HCT116 (cell line): Measurements from ENCODE around the gene CCDC91. TPM values are rescaled to one million over a fixed set of nuclear protein-coding genes. Genes with fewer than 3 reads are reported as not detected.
A peak's percentile ranks its signal among the peaks of the same experiment; 100 is the strongest.

Experiments used
- ATAC-seq: fragments of 200-7000 bp; cut with Tn5 transposase; 2 replicates; pipeline ENCODE4 v1.9.1; 2020; ENCODE audit warnings: mild to moderate bottlenecking, moderate library complexity
- BruUV-seq: library from RNA; stranded (reverse); fragments of 400-500 nt; replicated peaks from 2 replicates; lab custom pipeline; 2021; lab: Mats Ljungman, UMichigan
- CTCF ChIA-PET: fragments of 300-600 bp; sonication (Branson Sonifier 250); formaldehyde crosslinking; loops from one replicate; lab custom pipeline; 2021; ENCODE audit warnings: antibody characterized with exemption; lab: Charles Lee
- POLR2A ChIA-PET: fragments of 300-600, 350-600 bp; sonication (Branson Sonifier 250); formaldehyde crosslinking; loops from one replicate; lab custom pipeline; 2021; ENCODE audit warnings: antibody characterized with exemption; lab: Charles Lee
- RAD21 ChIA-PET, 2 experiments: fragments of 300-600 bp; sonication (Branson Sonifier 250); formaldehyde crosslinking; loops; one replicate each; lab custom pipeline; 2023; ENCODE audit warnings: low total read pairs in 2 of 2; ENCODE audit not compliant: uncharacterized antibody in 2 of 2, unreplicated experiment in 2 of 2, low non-redundant PET in 1 of 2; lab: Charles Lee
- DNase-seq: peaks from one replicate; pipeline ENCODE4 v3.0.0-alpha.2; 2010; ENCODE audit warnings: low read depth, low spot score
- H2AFZ ChIP-seq: fragments of 200-600 bp; shearing (Covaris generic), sonication (generic); 2 replicates; pipeline ENCODE4 v1.6.1; 2017; ENCODE audit warnings: low read depth, mixed run types, mixed read lengths, antibody characterized with exemption, low read length; ENCODE audit not compliant: poor library complexity, severe bottlenecking
- H3K27ac ChIP-seq: 2 replicates; pipeline ENCODE4 v1.5.1; 2012; ENCODE audit warnings: low read depth, low read length
- H3K27me3 ChIP-seq: fragments of 200-600 bp; sonication (generic); 2 replicates; pipeline ENCODE4 v1.6.1; 2016; ENCODE audit warnings: mixed run types, low read length, mixed read lengths; ENCODE audit not compliant: insufficient read depth
- H3K36me3 ChIP-seq, 2 experiments: fragments of 200-500 bp in 1 of 2; fragments of 200-600 bp in 1 of 2; sonication (Bioruptor generic) in 1 of 2; sonication (generic) in 1 of 2; 2 replicates each; pipeline versions ENCODE4 v1.5.1 to v1.6.1; 2014 to 2016; ENCODE audit warnings: low read length in 2 of 2, inconsistent platforms in 1 of 2, mixed read lengths in 1 of 2, mixed run types in 1 of 2; ENCODE audit not compliant: insufficient read depth in 2 of 2, control insufficient read depth in 1 of 2
- H3K4me1 ChIP-seq, 2 experiments: fragments of 200-600 bp in 1 of 2; sonication (generic) in 1 of 2; 2 replicates each; pipeline versions ENCODE4 v1.5.1 to v1.6.1; 2012 to 2017; ENCODE audit warnings: low read length in 2 of 2, inconsistent platforms in 1 of 2, mild to moderate bottlenecking in 1 of 2, mixed read lengths in 1 of 2, mixed run types in 1 of 2, moderate library complexity in 1 of 2; ENCODE audit not compliant: insufficient read depth in 2 of 2, control insufficient read depth in 1 of 2
- H3K4me2 ChIP-seq: fragments of 200-600 bp; sonication (generic); 2 replicates; pipeline ENCODE4 v1.6.1; 2017; ENCODE audit warnings: mixed run types, low read length, mixed read lengths
- H3K4me3 ChIP-seq, 2 experiments: fragments of 200-600 bp in 1 of 2; sonication (generic) in 1 of 2; replicated peaks in 1 of 2; 2 replicates each; pipeline ENCODE4 v1.5.1; 2011 to 2016; ENCODE audit warnings: low read length in 2 of 2, control low read depth in 1 of 2, low read depth in 1 of 2, mild to moderate bottlenecking in 1 of 2, mixed read lengths in 1 of 2, mixed run types in 1 of 2
- H3K79me2 ChIP-seq: fragments of 200-600 bp; sonication (generic); 2 replicates; pipeline ENCODE4 v1.6.1; 2017; ENCODE audit warnings: mild to moderate bottlenecking, mixed run types, low read length, moderate library complexity, mixed read lengths; ENCODE audit not compliant: insufficient read depth
- H3K9ac ChIP-seq: fragments of 200-600 bp; sonication (generic); 2 replicates; pipeline ENCODE4 v1.6.1; 2016; ENCODE audit warnings: low read length, mixed read lengths
- H3K9me2 ChIP-seq: fragments of 200-600 bp; sonication (generic), shearing (Covaris generic); 2 replicates; pipeline ENCODE4 v1.6.1; 2017; ENCODE audit warnings: mixed run types, mild to moderate bottlenecking, moderate library complexity; ENCODE audit not compliant: insufficient read depth
- H3K9me3 ChIP-seq, 2 experiments: fragments of 200-500 bp in 1 of 2; fragments of 200-600 bp in 1 of 2; sonication (Bioruptor generic) in 1 of 2; sonication (generic) in 1 of 2; 2 replicates each; pipeline ENCODE4 v1.6.1; 2014 to 2017; ENCODE audit warnings: low read length in 2 of 2, mixed read lengths in 2 of 2, inconsistent platforms in 1 of 2, low read depth in 1 of 2, mild to moderate bottlenecking in 1 of 2, mixed run types in 1 of 2, moderate library complexity in 1 of 2; ENCODE audit not compliant: control insufficient read depth in 1 of 2, insufficient read depth in 1 of 2
- H4K20me1 ChIP-seq: fragments of 200-600 bp; sonication (generic), shearing (Covaris generic); 2 replicates; pipeline ENCODE4 v1.6.1; 2017; ENCODE audit warnings: mixed run types, mild to moderate bottlenecking, moderate library complexity; ENCODE audit not compliant: insufficient read depth
- CEBPB ChIP-seq: IDR thresholded peaks from 2 replicates; pipeline ENCODE4 v1.6.1; 2012; ENCODE audit warnings: low read depth
- EGR1 ChIP-seq: IDR thresholded peaks from 2 replicates; pipeline ENCODE4 v1.6.1; 2012; ENCODE audit warnings: low read depth
- EZH2 ChIP-seq: fragments of 200-600 bp; sonication (generic); IDR thresholded peaks from 2 replicates; pipeline ENCODE4 v1.6.1; 2017; ENCODE audit warnings: antibody characterized with exemption, mixed run types
- EZH2phosphoT487 ChIP-seq: fragments of 200-600 bp; IDR thresholded peaks from 2 replicates; pipeline ENCODE4 v1.6.1; 2018; ENCODE audit warnings: antibody characterized with exemption, borderline replicate concordance
- FOSL1 ChIP-seq: IDR thresholded peaks from 2 replicates; pipeline ENCODE4 v1.6.1; 2012; ENCODE audit warnings: low read depth
- POLR2A ChIP-seq: IDR thresholded peaks from 2 replicates; pipeline ENCODE4 v1.7.0; 2011; ENCODE audit warnings: borderline replicate concordance; ENCODE audit not compliant: insufficient read depth, insufficient read length; ENCODE audit errors: extremely low read depth
- POLR2AphosphoS5 ChIP-seq: IDR thresholded peaks from 2 replicates; pipeline ENCODE4 v1.6.1; 2011; ENCODE audit warnings: mild to moderate bottlenecking, low read depth, low read length, moderate library complexity
- RAD21 ChIP-seq: IDR thresholded peaks from 2 replicates; pipeline ENCODE4 v1.6.1; 2012; ENCODE audit warnings: low read depth, mild to moderate bottlenecking
- SRF ChIP-seq: IDR thresholded peaks from 2 replicates; pipeline ENCODE4 v1.6.1; 2012; ENCODE audit warnings: low read depth
- ZNF274 ChIP-seq: fragments of 200-500 bp; sonication (Bioruptor generic); IDR thresholded peaks from 2 replicates; pipeline ENCODE4 v1.6.1; 2014; ENCODE audit warnings: mild to moderate bottlenecking, low read depth, low read length, inconsistent platforms
- intact Hi-C: fragments of 100-400 bp; cut with micrococcal nuclease; formaldehyde crosslinking; loops from 2 replicates; pipeline ENCODE4 v1.10.0; 2022
- total RNA-seq: library from RNA; stranded (reverse); gene quantifications from one replicate; pipeline ENCODE4 v1.2.1, GENCODE V29; 2021; ENCODE audit not compliant: unreplicated experiment
- TF ChIP-seq, protein P1 (sequence below): IDR thresholded peaks from 2 replicates; pipeline ENCODE4 v1.6.1; 2011; ENCODE audit warnings: mild to moderate bottlenecking, low read length, moderate library complexity; ENCODE audit not compliant: insufficient replicate concordance; ENCODE audit errors: extremely low read depth
- TF ChIP-seq, protein P2 (sequence below): IDR thresholded peaks from 2 replicates; pipeline ENCODE4 v1.6.1; 2012
- TF ChIP-seq, protein P3 (sequence below): IDR thresholded peaks from 2 replicates; pipeline ENCODE4 v1.6.1; 2012
- TF ChIP-seq, protein P4 (sequence below), 3 experiments: fragments of 200-600 bp in 1 of 3; sonication (generic) in 1 of 3; IDR thresholded peaks in 2 of 3; conservative IDR thresholded peaks in 1 of 3; 2 replicates each; pipeline ENCODE4 v1.5.1; 2012 to 2017; ENCODE audit warnings: low read depth in 2 of 3, low read length in 2 of 3, antibody characterized with exemption in 1 of 3, borderline replicate concordance in 1 of 3, control low read depth in 1 of 3, mild to moderate bottlenecking in 1 of 3, mixed read lengths in 1 of 3, mixed run types in 1 of 3, moderate library complexity in 1 of 3; ENCODE audit not compliant: insufficient read depth in 1 of 3

Gene CCDC91
- total RNA-seq, 1 experiment from 2014 or later, result 18.1 TPM

DNA sequence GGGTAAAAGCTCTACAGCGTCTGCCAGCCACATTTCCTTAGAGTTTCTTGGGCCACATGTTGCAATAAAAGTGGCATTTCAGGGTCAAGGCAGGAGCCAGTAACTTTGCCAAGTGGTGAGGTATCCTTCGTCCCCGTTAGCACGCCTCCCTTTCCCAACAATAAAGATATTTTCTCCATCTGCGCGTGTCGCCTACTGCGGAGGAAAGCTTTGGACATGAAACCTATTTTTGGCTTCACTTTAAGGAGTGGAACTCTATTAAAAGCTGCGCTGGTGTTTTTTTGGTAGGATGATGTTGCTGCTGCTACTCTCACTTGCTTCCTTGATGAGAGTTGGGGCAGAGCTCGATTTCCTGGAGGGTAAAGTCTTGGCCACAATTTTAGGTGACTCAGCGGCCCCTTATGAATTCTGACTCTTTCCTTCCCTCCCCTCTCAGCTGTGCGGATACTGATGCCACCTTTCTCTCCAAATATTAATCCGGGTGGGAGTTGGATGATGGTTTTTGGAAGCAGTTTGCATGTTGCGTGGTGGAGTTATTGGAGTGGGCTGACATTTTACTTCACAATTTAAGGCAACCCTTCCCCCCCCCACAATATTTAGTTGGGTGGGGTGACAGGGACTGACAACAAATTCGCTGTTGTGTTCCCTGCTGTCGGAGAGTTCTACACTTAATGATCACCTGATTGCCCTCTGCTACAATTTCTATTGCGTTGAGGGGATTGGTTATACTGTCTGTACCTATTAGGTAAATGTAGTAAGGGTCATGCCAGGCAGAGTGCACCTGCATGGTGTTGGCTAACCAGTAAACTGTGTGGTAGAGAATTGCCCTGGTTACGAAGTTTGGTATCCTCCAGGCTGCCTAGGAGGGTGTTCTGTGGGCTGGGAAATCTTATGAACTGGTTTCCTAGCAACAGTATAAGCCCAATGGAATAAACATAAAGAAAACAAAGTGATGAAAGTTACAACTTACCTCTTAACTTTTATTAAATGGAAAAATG, 1.1 kb downstream of the CCDC91 start:
- POLR2A ChIA-PET, result no interaction called here
- TF ChIP-seq POLR2A, result peak; percentile 3
- no peak for TF ChIP-seq POLR2AphosphoS5
- Histone ChIP-seq H4K20me1 (no peaks in the 10 kb centered on the region), H3K9me3 (no peaks in the 10 kb centered on the region), H3K9ac (peak overlapping the region; percentile 78), H3K36me3 (no peaks in the 10 kb centered on the region), H3K4me1 (peaks cover 9 to 19% of the 10 kb centered on the region in 2 experiments), H3K79me2 (peaks cover 17% of the 10 kb centered on the region), H3K9me2 (no peaks in the 10 kb centered on the region), H3K27ac (peak overlapping the region; percentile 72), H3K4me2 (peak overlapping the region; percentile 92), H3K4me3 (peak overlapping the region; percentile 78 to 79), H2AFZ (peak overlapping the region; percentile 55), H3K27me3 (no peaks in the 10 kb centered on the region)
- CTCF ChIA-PET, result interaction anchor here (2.2 kb wide), 1 partner anchor 12 kb away, joined by 5 read pairs; no protein-coding TSS in a partner anchor
- RAD21 ChIA-PET, result no interaction called here
- ATAC-seq, result peak; percentile 19
- intact Hi-C loops, result no loop called here
- BruUV-seq, result TSS peak; percentile 58
- no peak for DNase-seq

DNA sequence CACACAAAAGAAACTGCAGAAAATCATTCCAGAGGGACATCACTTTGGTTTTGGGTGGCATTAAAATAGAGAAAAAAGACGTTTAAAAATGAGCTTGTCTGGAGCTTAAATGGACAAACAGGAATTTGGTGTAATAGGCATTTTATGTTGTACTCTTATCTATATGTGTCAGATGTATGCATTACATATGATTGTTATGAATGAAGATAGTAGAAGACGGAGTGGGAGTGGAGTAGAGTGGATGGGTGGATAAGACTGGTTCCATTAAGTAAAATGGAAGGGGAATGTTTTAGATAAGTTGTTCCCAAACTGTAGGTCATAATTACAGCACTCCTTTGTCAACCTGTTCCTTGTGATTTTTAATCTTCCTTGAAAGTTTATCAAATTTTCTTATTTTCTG, 1.9 kb downstream of the CCDC91 start:
- Histone ChIP-seq H4K20me1 (no peaks in the 10 kb centered on the region), H3K9me3 (no peaks in the 10 kb centered on the region), H3K4me3 (no peak overlapping the region), H3K36me3 (no peaks in the 10 kb centered on the region), H3K9ac (no peak overlapping the region), H3K27ac (no peak overlapping the region), H3K4me1 (peaks cover 9 to 19% of the 10 kb centered on the region in 2 experiments), H3K4me2 (peak overlapping the region; percentile 92; the same call in 1 of the 2 replicates), H3K79me2 (peaks cover 19% of the 10 kb centered on the region), H3K9me2 (no peaks in the 10 kb centered on the region), H2AFZ (no peak overlapping the region), H3K27me3 (no peaks in the 10 kb centered on the region)
- CTCF ChIA-PET, result no interaction called here
- intact Hi-C loops, result no loop called here
- RAD21 ChIA-PET, result no interaction called here
- BruUV-seq, result no TSS peak
- ATAC-seq (no peak), DNase-seq (no peak)
- POLR2A ChIA-PET, result no interaction called here
- TF ChIP-seq POLR2A, result no peak
- TF ChIP-seq, protein P1, sequence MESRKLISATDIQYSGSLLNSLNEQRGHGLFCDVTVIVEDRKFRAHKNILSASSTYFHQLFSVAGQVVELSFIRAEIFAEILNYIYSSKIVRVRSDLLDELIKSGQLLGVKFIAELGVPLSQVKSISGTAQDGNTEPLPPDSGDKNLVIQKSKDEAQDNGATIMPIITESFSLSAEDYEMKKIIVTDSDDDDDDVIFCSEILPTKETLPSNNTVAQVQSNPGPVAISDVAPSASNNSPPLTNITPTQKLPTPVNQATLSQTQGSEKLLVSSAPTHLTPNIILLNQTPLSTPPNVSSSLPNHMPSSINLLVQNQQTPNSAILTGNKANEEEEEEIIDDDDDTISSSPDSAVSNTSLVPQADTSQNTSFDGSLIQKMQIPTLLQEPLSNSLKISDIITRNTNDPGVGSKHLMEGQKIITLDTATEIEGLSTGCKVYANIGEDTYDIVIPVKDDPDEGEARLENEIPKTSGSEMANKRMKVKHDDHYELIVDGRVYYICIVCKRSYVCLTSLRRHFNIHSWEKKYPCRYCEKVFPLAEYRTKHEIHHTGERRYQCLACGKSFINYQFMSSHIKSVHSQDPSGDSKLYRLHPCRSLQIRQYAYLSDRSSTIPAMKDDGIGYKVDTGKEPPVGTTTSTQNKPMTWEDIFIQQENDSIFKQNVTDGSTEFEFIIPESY, result no peak
- TF ChIP-seq CEBPB, result no peak
- no peak for TF ChIP-seq RAD21
- TF ChIP-seq EZH2phosphoT487, result no peak
- no peak for TF ChIP-seq EZH2
- TF ChIP-seq SRF, result no peak
- TF ChIP-seq, protein P2, sequence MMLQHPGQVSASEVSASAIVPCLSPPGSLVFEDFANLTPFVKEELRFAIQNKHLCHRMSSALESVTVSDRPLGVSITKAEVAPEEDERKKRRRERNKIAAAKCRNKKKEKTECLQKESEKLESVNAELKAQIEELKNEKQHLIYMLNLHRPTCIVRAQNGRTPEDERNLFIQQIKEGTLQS, result no peak
- TF ChIP-seq, protein P3, sequence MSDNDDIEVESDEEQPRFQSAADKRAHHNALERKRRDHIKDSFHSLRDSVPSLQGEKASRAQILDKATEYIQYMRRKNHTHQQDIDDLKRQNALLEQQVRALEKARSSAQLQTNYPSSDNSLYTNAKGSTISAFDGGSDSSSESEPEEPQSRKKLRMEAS, result no peak
- TF ChIP-seq POLR2AphosphoS5, result no peak
- no peak for TF ChIP-seq FOSL1
- TF ChIP-seq, protein P4, sequence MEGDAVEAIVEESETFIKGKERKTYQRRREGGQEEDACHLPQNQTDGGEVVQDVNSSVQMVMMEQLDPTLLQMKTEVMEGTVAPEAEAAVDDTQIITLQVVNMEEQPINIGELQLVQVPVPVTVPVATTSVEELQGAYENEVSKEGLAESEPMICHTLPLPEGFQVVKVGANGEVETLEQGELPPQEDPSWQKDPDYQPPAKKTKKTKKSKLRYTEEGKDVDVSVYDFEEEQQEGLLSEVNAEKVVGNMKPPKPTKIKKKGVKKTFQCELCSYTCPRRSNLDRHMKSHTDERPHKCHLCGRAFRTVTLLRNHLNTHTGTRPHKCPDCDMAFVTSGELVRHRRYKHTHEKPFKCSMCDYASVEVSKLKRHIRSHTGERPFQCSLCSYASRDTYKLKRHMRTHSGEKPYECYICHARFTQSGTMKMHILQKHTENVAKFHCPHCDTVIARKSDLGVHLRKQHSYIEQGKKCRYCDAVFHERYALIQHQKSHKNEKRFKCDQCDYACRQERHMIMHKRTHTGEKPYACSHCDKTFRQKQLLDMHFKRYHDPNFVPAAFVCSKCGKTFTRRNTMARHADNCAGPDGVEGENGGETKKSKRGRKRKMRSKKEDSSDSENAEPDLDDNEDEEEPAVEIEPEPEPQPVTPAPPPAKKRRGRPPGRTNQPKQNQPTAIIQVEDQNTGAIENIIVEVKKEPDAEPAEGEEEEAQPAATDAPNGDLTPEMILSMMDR (IDR thresholded peaks at IDR 0.05 in 2 of 3, conservative IDR thresholded peaks at IDR 0.05 in 1 of 3; ENCODE audit: borderline replicate concordance in 1 of 3, insufficient read depth in 1 of 3, low read depth in 2 of 3, low read length in 2 of 3), result no peak
- no peak for TF ChIP-seq ZNF274
- TF ChIP-seq EGR1, result no peak
